AG04450 (cell line): Measurements from ENCODE around the gene FAM163B. TPM values are rescaled to one million over a fixed set of nuclear protein-coding genes. Genes with fewer than 3 reads are reported as not detected.

Source experiments
- CTCF ChIA-PET: fragments of 300-600, 350-600 bp; formaldehyde crosslinking; extraction: SDS; loops from one replicate; lab custom pipeline; 2022; ENCODE audit warnings: antibody characterized with exemption, inconsistent platforms; lab: Charles Lee
- POLR2A ChIA-PET: fragments of 350-600 bp; formaldehyde crosslinking; extraction: SDS; loops from one replicate; lab custom pipeline; 2021; ENCODE audit warnings: antibody characterized with exemption, inconsistent platforms; lab: Yijun Ruan, JAX
- DNase-seq: peaks from one replicate; pipeline ENCODE4 v3.0.0-alpha.2; 2011; ENCODE audit warnings: low read depth, low spot score
- H3K27ac ChIP-seq: one replicate; pipeline ENCODE4 v1.5.1; 2012; ENCODE audit warnings: low read depth, low read length, control low read depth
- H3K27me3 ChIP-seq: one replicate; pipeline ENCODE4 v1.6.0; 2012; ENCODE audit warnings: low read length; ENCODE audit not compliant: control insufficient read depth, insufficient read depth
- H3K4me3 ChIP-seq: 2 replicates; pipeline ENCODE4 v1.5.1; 2011; ENCODE audit warnings: mild to moderate bottlenecking, low read depth, low read length, control low read depth
- H3K9me3 ChIP-seq: 2 replicates; pipeline ENCODE4 v1.5.1; 2012; ENCODE audit warnings: low read length; ENCODE audit not compliant: control insufficient read depth, insufficient read depth
- polyA plus RNA-seq: library from polyadenylated mRNA; depleted of rRNA; stranded (reverse); fragments of >200 nt; gene quantifications from 2 replicates; pipeline ENCODE4 v1.2.3, GENCODE V29; 2011
- TF ChIP-seq, protein P1 (sequence below): IDR thresholded peaks from 2 replicates; pipeline ENCODE4 v1.5.1; 2011; ENCODE audit warnings: low read depth, low read length, control low read depth, inconsistent platforms

Gene FAM163B
- polyA plus RNA-seq, 1 experiment: not detected

DNA sequence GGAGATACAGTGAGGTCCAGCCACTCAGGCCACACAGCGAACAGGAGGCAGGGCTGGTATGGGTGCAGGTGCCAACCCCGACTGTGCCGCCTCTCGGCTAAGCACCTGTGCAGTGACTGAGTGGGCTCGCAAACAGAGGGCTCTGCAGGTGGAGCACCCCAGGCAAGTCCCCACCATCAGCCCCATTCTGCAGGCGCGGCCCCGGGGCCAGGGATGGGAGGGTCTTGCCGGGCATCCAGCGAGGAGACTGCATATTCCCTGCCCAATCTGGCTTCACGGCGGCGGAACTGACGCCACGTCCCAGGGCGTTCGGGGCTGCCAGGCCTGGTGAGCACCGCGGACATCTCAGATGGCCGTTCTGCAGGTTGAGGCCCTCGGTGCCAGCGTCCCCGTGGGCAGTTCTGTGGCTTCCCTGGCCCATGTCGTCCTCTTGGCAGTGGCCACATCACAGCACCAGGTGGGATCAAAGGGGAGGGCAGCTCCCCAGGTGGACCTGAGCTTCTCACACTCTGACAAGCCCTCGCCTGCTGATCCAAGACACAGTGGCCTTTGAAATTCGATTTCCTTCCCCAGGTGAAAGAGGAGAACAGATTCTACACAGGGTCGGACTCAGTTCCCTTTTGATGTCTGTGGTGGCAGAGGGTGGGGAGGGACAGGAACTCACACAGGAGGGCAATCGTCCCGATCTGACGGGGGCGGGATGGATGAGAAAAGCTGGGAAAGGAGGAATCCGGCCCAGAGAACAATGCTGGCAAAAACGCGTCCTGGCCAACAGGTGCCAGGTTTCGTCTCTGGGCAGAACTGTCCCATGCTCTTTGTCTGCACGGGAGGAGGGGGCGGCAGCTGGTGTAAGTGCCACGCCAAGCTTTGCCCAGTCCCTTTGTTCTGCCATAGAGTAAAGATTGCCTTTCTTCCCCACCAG, 45.8 kb upstream of the FAM163B start:
- Histone ChIP-seq H3K9me3 (no peaks in the 10 kb centered on the region; the same call in 1 of the 2 replicates), H3K4me3 (no peak overlapping the region), H3K27me3 (peaks cover 45% of the 10 kb centered on the region), H3K27ac (no peak overlapping the region)
- ChIA-PET POLR2A (no interaction called here), CTCF (no interaction called here)
- TF ChIP-seq, protein P1, sequence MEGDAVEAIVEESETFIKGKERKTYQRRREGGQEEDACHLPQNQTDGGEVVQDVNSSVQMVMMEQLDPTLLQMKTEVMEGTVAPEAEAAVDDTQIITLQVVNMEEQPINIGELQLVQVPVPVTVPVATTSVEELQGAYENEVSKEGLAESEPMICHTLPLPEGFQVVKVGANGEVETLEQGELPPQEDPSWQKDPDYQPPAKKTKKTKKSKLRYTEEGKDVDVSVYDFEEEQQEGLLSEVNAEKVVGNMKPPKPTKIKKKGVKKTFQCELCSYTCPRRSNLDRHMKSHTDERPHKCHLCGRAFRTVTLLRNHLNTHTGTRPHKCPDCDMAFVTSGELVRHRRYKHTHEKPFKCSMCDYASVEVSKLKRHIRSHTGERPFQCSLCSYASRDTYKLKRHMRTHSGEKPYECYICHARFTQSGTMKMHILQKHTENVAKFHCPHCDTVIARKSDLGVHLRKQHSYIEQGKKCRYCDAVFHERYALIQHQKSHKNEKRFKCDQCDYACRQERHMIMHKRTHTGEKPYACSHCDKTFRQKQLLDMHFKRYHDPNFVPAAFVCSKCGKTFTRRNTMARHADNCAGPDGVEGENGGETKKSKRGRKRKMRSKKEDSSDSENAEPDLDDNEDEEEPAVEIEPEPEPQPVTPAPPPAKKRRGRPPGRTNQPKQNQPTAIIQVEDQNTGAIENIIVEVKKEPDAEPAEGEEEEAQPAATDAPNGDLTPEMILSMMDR: no peak
- DNase-seq: no peak

DNA sequence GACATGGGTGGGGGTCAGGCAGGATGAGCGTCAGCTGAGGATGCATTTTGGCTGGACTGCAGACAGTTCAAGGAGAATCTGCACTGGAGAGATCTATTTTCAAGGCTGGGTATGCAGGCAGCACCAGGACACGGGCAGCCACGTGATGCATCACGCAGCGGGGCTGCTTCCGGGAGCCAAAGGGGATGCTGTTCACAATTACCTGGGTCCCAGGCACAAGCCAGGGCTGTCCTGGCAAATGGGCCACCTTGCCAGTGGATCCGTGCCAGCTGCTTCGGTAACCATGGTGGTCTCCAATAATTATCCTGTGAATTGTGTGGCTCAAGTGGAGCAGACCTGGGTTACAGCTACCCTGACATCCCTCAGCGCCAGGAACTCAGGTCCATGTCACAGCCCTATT, 44.4 kb upstream of the FAM163B start:
- TF ChIP-seq, protein P1: no peak
- ChIA-PET CTCF (no interaction called here), POLR2A (interaction anchor here (0.6 kb wide), 1 partner anchor 22 kb away, joined by 3 read pairs; no protein-coding TSS in a partner anchor)
- H3K9me3 ChIP-seq: no peaks in the 10 kb centered on the region; the same call in 1 of the 2 replicates
- no peak overlapping the region for H3K27ac ChIP-seq
- H3K27me3 ChIP-seq: peaks cover 33% of the 10 kb centered on the region
- no peak overlapping the region for H3K4me3 ChIP-seq
- no peak for DNase-seq

DNA sequence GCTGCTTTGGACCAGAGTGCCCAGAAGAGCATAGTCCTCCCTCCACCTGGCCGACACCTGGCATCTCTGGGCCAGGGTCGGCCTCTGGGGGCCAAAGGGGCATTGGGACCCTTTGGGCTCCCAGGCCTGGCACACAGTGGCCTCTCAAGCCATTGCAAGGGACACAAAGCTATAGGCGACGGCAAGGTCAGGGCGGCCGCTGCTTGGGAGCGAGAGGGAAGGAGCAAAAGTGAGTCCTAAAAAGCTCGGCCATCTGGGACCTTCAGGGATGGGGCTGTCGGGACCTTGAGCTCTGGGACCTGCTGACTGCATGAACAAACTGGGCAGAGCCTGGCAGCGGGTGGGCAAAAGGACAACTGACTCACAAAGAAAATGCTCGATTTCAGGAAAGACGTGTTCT, 40.8 kb upstream of the FAM163B start:
- Histone ChIP-seq H3K27me3 (peaks cover 23% of the 10 kb centered on the region), H3K4me3 (no peak overlapping the region), H3K9me3 (no peaks in the 10 kb centered on the region; the same call in 1 of the 2 replicates), H3K27ac (no peak overlapping the region)
- ChIA-PET CTCF (interaction anchor here (0.6 kb wide), 1 partner anchor 111 kb away, joined by 3 read pairs; no protein-coding TSS in a partner anchor), POLR2A (no interaction called here)
- no peak for DNase-seq
- TF ChIP-seq, protein P1: no peak

DNA sequence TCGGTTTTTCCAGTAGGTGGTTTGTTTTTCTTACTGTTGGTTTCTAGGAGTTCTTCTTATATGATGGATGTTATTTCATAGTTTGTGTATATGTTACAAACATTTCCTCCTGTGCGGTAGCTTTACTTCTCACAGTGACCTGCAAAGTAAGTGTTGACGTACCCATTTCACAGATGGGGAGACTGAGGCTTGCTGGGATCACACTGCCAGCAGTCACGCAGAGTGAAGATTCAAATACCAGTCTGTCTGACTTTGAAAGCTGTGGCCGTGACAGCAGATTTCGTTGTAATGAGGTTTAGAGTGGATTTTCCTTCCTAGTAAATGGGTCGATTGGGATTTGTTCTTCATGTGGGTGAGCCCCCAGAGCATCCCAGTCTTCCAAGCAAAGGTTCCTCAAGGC, 40.0 kb upstream of the FAM163B start:
- Histone ChIP-seq H3K4me3 (no peak overlapping the region), H3K9me3 (no peaks in the 10 kb centered on the region; the same call in 1 of the 2 replicates), H3K27ac (no peak overlapping the region), H3K27me3 (peaks cover 26% of the 10 kb centered on the region)
- DNase-seq: no peak
- CTCF ChIA-PET: no interaction called here
- TF ChIP-seq, protein P1: no peak
- POLR2A ChIA-PET: no interaction called here
